A549 (cell line): ENCODE results near the gene RERE. TPM values are rescaled to one million over a fixed set of nuclear protein-coding genes. Genes with fewer than 3 reads are reported as not detected.
A peak's percentile ranks its signal among the peaks of the same experiment; 100 is the strongest.

ENCODE experiments used
- ATAC-seq, 2 experiments: fragments of 200-7000 bp in 1 of 2; fragments of >200 bp in 1 of 2; cut with Nextera tagmentation in 1 of 2; cut with Tn5 transposase in 1 of 2; 3 replicates each; pipeline versions ENCODE4 v1.8.0 to v1.9.1; 2018 to 2020; ENCODE audit warnings: mild to moderate bottlenecking in 1 of 2, moderate library complexity in 1 of 2
- CTCF ChIA-PET: fragments of 300-600 bp; sonication (Branson Sonifier 250); formaldehyde crosslinking; extraction: SDS; loops from one replicate; lab custom pipeline; 2021; ENCODE audit warnings: antibody characterized with exemption, inconsistent platforms; lab: Yijun Ruan, JAX
- POLR2A ChIA-PET: fragments of 350-600 bp; formaldehyde crosslinking; extraction: SDS; loops from one replicate; lab custom pipeline; 2021; ENCODE audit warnings: antibody characterized with exemption, inconsistent platforms; lab: Yijun Ruan, JAX
- DNase-seq, 2 experiments: peaks; one replicate each; pipeline versions ENCODE4 v3.0.0 to v3.0.0-alpha.2; 2011 to 2016; ENCODE audit warnings: low read depth in 1 of 2, low spot score in 1 of 2
- FAIRE-seq: peaks from 2 replicates; lab custom pipeline; 2011; peaks lifted over from hg19 to GRCh38; lab: Jason Lieb, UNC
- H3K27ac ChIP-seq, 2 experiments: fragments of >200 bp; sonication (Bioruptor Twin); formaldehyde crosslinking; 3 replicates each; pipeline ENCODE4 v1.5.1; 2016 to 2017
- H3K4me1 ChIP-seq: fragments of >200 bp; sonication (Bioruptor Twin); formaldehyde crosslinking; 3 replicates; pipeline ENCODE4 v1.6.1; 2016
- H3K4me2 ChIP-seq: fragments of >200 bp; sonication (Bioruptor Twin); formaldehyde crosslinking; 3 replicates; pipeline ENCODE4 v1.6.1; 2016
- H3K4me3 ChIP-seq: fragments of >200 bp; sonication (Bioruptor Twin); formaldehyde crosslinking; 3 replicates; pipeline ENCODE4 v1.5.1; 2016
- H3K9me3 ChIP-seq: fragments of >200 bp; sonication (Bioruptor Twin); formaldehyde crosslinking; 3 replicates; pipeline ENCODE4 v1.6.1; 2016
- CBX2 ChIP-seq: fragments of 200-600 bp; sonication (generic); IDR thresholded peaks from 2 replicates; pipeline ENCODE4 v1.6.1; 2016; ENCODE audit warnings: low read depth, mild to moderate bottlenecking, borderline replicate concordance
- CBX8 ChIP-seq: fragments of 200-600 bp; sonication (generic); IDR thresholded peaks from 2 replicates; pipeline ENCODE4 v1.6.1; 2016
- CEBPB ChIP-seq, 2 experiments: fragments of >200 bp in 1 of 2; sonication (Bioruptor Twin) in 1 of 2; formaldehyde crosslinking in 1 of 2; IDR thresholded peaks; 2 replicates each; pipeline ENCODE4 v1.6.1; 2012 to 2016
- EHF ChIP-seq: fragments of 250-450 bp; sonication (Bioruptor Pico); IDR thresholded peaks from 2 replicates; pipeline ENCODE4 v1.5.0; 2020; ENCODE audit warnings: mild to moderate bottlenecking
- EHMT2 ChIP-seq: fragments of 200-600 bp; sonication (generic); IDR thresholded peaks from 2 replicates; pipeline ENCODE4 v1.6.1; 2016; ENCODE audit warnings: antibody characterized with exemption, low read depth, mild to moderate bottlenecking, moderate library complexity
- HOXB13 ChIP-seq: fragments of 250-450 bp; sonication (Bioruptor Pico); IDR thresholded peaks from 2 replicates; pipeline ENCODE4 v1.5.0; 2020; ENCODE audit warnings: low read depth, mild to moderate bottlenecking, moderate library complexity
- HOXB5 ChIP-seq: fragments of 250-450 bp; sonication (Bioruptor Pico); IDR thresholded peaks from 2 replicates; pipeline ENCODE4 v1.5.0; 2020; ENCODE audit warnings: mild to moderate bottlenecking, moderate library complexity
- KDM5A ChIP-seq: fragments of 200-600 bp; sonication (generic); IDR thresholded peaks from 2 replicates; pipeline ENCODE4 v1.6.1; 2016; ENCODE audit warnings: antibody characterized with exemption, mild to moderate bottlenecking
- NFE2L2 ChIP-seq: fragments of 150-350 bp; conservative IDR thresholded peaks from 2 replicates; pipeline ENCODE4 v1.6.1; 2014; ENCODE audit warnings: low read length
- NR3C1 ChIP-seq: fragments of >200 bp; sonication (Bioruptor Twin); formaldehyde crosslinking; IDR thresholded peaks from 3 replicates; pipeline ENCODE4 v1.6.1; 2017
- RARB ChIP-seq: fragments of 250-450 bp; sonication (Bioruptor Pico); IDR thresholded peaks from 2 replicates; pipeline ENCODE4 v1.8.0; 2021; ENCODE audit warnings: mild to moderate bottlenecking, moderate library complexity
- TP53 ChIP-seq: fragments of 250-450 bp; sonication (Bioruptor Pico); IDR thresholded peaks from 2 replicates; pipeline ENCODE4 v1.5.0; 2021; ENCODE audit warnings: mild to moderate bottlenecking, moderate library complexity
- WGBS: methylation state at CpG from one replicate; pipeline ENCODE4 v1.1.6; 2017; ENCODE audit errors: missing lambda C conversion rate; 5-methylcytosine and 5-hydroxymethylcytosine counted together
- polyA plus RNA-seq, 4 experiments: library from polyadenylated mRNA; depleted of rRNA in 3 of 4; stranded (reverse); fragments of >200 nt; fragmentation: RNase III in 1 of 4; extraction: RNeasy Plus Mini Kit Qiagen cat#74134 plus additional on column Dnase treatment in 1 of 4; gene quantifications; 2 replicates in 3 of 4; 3 replicates in 1 of 4; pipeline ENCODE4 v1.2.3, GENCODE V29; 2011 to 2017
- TF ChIP-seq, protein P1 (sequence below): IDR thresholded peaks from 2 replicates; pipeline ENCODE4 v1.6.1; 2012
- TF ChIP-seq, protein P2 (sequence below): fragments of >200 bp; sonication (Bioruptor Twin); formaldehyde crosslinking; IDR thresholded peaks from 3 replicates; pipeline ENCODE4 v1.5.1; 2016
- TF ChIP-seq, protein P3 (sequence below): fragments of 150-350 bp; IDR thresholded peaks from 2 replicates; pipeline ENCODE4 v1.6.1; 2014; ENCODE audit warnings: low read depth, mild to moderate bottlenecking, low read length

Gene RERE
- polyA plus RNA-seq, 2 of the 4 experiments (the other 2 are of a cell fraction), result 12.6 to 28.6 TPM

DNA sequence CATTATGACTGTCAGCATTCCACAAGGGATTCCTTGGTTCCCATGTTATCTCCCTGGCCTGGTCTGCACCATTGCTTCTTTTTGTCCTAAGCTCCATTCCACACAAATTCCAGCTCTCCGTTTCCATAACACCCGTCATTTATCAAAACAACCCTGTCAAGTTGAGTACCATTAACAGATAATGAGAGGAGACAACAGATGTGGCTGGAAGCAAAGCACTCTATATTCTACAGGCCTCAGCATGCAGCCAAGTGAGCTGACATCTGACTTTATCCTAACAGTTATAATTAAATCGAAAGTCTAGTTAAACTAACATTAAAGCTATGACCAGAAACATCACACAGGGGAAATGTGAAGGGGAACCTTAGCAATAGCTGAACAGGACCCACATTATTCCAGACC is 110.4 kb downstream of the RERE start:
- 63% methylated on average over 3 of the region's 3 CpGs for WGBS
- ATAC-seq (no peak), FAIRE-seq (no peak), DNase-seq (peak in 1 of 2 experiments; percentile 30)
- H3K27ac ChIP-seq, result peak overlapping the region; percentile 44 to 70; a peak in 5 of 6 replicates
- H3K4me1 ChIP-seq, result peaks cover 61% of the 10 kb centered on the region
- no peak overlapping the region for H3K4me3 ChIP-seq
- peak overlapping the region; percentile 30 for H3K4me2 ChIP-seq
- POLR2A ChIA-PET, result no interaction called here
- TF ChIP-seq TP53 (CRISPR knock-in tag) (no peak), HOXB5 (peak; percentile 72; the same call in 1 of the 2 replicates), CBX8 (no peak), RARB (CRISPR knock-in tag) (no peak), CBX2 (no peak), EHMT2 (no peak)
- H3K9me3 ChIP-seq, result no peaks in the 10 kb centered on the region
- CTCF ChIA-PET, result interaction anchor here (3.1 kb wide), 1 partner anchor 145 kb away, joined by 12 read pairs; no protein-coding TSS in a partner anchor

DNA sequence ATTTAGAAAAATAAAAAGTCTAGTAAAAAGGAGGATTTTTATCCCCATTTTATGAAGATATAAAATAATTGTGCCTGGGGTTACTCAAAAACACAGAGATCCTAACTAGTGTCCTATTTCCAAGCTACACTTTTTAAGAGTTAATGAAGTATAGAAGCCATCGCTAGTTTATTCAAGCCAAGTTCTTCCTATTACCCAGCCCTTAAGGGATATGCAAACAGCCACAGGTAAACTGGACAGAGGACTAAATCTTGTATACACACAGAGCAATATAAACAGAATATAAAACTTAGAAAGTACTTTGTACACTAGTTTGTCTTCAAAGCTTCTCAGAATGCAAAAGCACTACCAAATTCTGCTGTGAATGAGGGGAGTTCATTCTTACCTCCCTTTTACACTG is 111.1 kb downstream of the RERE start:
- DNase-seq (no peak), ATAC-seq (no peak), FAIRE-seq (no peak)
- ChIA-PET POLR2A (no interaction called here), CTCF (interaction anchor here (3.1 kb wide), 1 partner anchor 145 kb away, joined by 12 read pairs; no protein-coding TSS in a partner anchor)
- H3K4me2 ChIP-seq, result peak overlapping the region; percentile 30; the same call in 1 of the 3 replicates
- H3K9me3 ChIP-seq, result no peaks in the 10 kb centered on the region
- peak overlapping the region; percentile 41 to 70; a peak in 4 of 6 replicates for H3K27ac ChIP-seq
- peaks cover 54% of the 10 kb centered on the region for H3K4me1 ChIP-seq
- no peak overlapping the region for H3K4me3 ChIP-seq
- WGBS, result 71% methylated on average over 1 of the region's 1 CpG
- TF ChIP-seq CEBPB (IDR thresholded peaks at IDR 0.05), result no peak
- TF ChIP-seq HOXB13 (CRISPR knock-in tag), result no peak
- TF ChIP-seq, protein P1, sequence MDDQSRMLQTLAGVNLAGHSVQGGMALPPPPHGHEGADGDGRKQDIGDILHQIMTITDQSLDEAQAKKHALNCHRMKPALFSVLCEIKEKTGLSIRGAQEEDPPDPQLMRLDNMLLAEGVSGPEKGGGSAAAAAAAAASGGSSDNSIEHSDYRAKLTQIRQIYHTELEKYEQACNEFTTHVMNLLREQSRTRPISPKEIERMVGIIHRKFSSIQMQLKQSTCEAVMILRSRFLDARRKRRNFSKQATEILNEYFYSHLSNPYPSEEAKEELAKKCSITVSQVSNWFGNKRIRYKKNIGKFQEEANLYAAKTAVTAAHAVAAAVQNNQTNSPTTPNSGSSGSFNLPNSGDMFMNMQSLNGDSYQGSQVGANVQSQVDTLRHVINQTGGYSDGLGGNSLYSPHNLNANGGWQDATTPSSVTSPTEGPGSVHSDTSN, result no peak
- TF ChIP-seq NR3C1, result no peak
- TF ChIP-seq CBX2, result no peak
- TF ChIP-seq, protein P2, sequence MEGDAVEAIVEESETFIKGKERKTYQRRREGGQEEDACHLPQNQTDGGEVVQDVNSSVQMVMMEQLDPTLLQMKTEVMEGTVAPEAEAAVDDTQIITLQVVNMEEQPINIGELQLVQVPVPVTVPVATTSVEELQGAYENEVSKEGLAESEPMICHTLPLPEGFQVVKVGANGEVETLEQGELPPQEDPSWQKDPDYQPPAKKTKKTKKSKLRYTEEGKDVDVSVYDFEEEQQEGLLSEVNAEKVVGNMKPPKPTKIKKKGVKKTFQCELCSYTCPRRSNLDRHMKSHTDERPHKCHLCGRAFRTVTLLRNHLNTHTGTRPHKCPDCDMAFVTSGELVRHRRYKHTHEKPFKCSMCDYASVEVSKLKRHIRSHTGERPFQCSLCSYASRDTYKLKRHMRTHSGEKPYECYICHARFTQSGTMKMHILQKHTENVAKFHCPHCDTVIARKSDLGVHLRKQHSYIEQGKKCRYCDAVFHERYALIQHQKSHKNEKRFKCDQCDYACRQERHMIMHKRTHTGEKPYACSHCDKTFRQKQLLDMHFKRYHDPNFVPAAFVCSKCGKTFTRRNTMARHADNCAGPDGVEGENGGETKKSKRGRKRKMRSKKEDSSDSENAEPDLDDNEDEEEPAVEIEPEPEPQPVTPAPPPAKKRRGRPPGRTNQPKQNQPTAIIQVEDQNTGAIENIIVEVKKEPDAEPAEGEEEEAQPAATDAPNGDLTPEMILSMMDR, result no peak
- no peak for TF ChIP-seq KDM5A

DNA sequence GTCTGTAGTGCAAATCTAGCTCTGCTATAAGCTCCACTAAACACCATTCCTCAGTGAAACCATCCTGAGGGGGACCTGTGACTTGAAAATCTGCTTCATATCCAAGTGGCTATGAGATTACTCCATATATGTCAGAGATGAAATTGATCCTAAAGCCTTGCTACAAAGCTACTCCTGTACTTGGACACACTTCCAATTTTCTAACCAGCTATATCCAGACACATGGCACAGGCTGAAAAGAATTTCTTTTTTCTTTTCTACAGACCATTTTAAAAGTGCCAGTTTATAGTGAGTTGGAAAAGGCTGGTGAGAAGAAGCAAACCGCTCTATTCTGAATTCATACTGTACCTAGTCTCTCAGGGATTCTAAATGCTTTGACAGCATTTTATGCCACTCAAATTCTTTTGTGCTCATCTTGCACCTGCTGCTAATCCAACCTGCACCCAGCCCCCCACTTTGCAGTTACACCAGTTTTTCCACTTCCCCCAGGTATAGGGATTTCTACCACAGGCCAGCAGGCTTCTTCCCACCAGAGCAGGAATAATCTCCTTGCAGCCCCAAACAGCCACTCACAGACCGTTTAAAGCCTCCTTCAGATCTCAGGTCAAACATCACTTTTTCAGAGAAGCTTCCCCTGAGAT is 112.5 kb downstream of the RERE start:
- Histone ChIP-seq H3K4me2 (peak overlapping the region; percentile 80), H3K4me1 (peaks cover 48% of the 10 kb centered on the region), H3K4me3 (no peak overlapping the region), H3K27ac (peak overlapping the region; percentile 70 to 91), H3K9me3 (no peaks in the 10 kb centered on the region)
- DNase-seq (no peak), FAIRE-seq (no peak), ATAC-seq (no peak)
- ChIA-PET CTCF (interaction anchor here (0.7 to 3.1 kb wide), 4 partner anchors 21 to 310 kb away, joined by 3 to 13 read pairs (median 6); no protein-coding TSS in a partner anchor), POLR2A (no interaction called here)
- TF ChIP-seq EHF, result no peak
- no peak for TF ChIP-seq NFE2L2
- TF ChIP-seq, protein P3, sequence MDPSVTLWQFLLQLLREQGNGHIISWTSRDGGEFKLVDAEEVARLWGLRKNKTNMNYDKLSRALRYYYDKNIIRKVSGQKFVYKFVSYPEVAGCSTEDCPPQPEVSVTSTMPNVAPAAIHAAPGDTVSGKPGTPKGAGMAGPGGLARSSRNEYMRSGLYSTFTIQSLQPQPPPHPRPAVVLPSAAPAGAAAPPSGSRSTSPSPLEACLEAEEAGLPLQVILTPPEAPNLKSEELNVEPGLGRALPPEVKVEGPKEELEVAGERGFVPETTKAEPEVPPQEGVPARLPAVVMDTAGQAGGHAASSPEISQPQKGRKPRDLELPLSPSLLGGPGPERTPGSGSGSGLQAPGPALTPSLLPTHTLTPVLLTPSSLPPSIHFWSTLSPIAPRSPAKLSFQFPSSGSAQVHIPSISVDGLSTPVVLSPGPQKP, result no peak
- 73% methylated on average over 2 of the region's 2 CpGs for WGBS
